Rectal smooth muscle tissue (tissue), 1 donor: ENCODE results near the gene RBM12.
"Not testable (repeated sequence)": the region's sequence is repeated elsewhere in the genome, so short reads cannot be mapped to it uniquely, and the experiment has no call there.

Experiments used
- H3K27ac ChIP-seq: one replicate; pipeline ENCODE4 v1.7.0; 2013; ENCODE audit warnings: low read depth, low read length, inconsistent platforms
- H3K27me3 ChIP-seq: one replicate; pipeline ENCODE4 v1.7.0; 2013; ENCODE audit warnings: low read length; ENCODE audit not compliant: control insufficient read depth, insufficient read depth
- H3K36me3 ChIP-seq: one replicate; pipeline ENCODE4 v1.7.0; 2013; ENCODE audit warnings: low read length; ENCODE audit not compliant: control insufficient read depth, insufficient read depth
- H3K4me1 ChIP-seq: one replicate; pipeline ENCODE4 v1.7.0; 2013; ENCODE audit warnings: low read length; ENCODE audit not compliant: control insufficient read depth, insufficient read depth
- H3K4me3 ChIP-seq: one replicate; pipeline ENCODE4 v1.7.0; 2013; ENCODE audit warnings: low read length
- H3K9ac ChIP-seq: one replicate; pipeline ENCODE4 v1.7.0; 2013; ENCODE audit warnings: low read length

The RBM12 gene

GRCh38 chr20:35664466-35665206 is at the start of gene RBM12, which contains the start of gene CPNE1:
RBM12 (minus strand) TSS chr20:35664900; CDS start chr20:35655322, 9,578 bp downstream.
CPNE1 (minus strand) TSS chr20:35664900; CDS start chr20:35632923, 31,977 bp downstream.
- Histone ChIP-seq H3K36me3 (no peaks in the 10 kb centered on the region), H3K27ac (peak within 1 kb of the TSS; percentile 93)

GRCh38 chr20:35714127-35714526 is 49.4 kb upstream of the RBM12 start:
- H3K36me3 ChIP-seq = peaks cover 54% of the 10 kb centered on the region
- H3K4me3 ChIP-seq = no peak overlapping the region
- H3K4me1 ChIP-seq = no peaks in the 10 kb centered on the region
- no peak overlapping the region for H3K27ac ChIP-seq
- no peak overlapping the region for H3K9ac ChIP-seq
- H3K27me3 ChIP-seq = no peaks in the 10 kb centered on the region

More at GRCh38 chr20:35664466-35665206, at the start of gene RBM12, which contains the start of gene CPNE1:
- no peaks in the 10 kb centered on the region for H3K27me3 ChIP-seq
- peak within 1 kb of the TSS; percentile 71 for H3K4me3 ChIP-seq
- peaks cover 14% of the 10 kb centered on the region for H3K4me1 ChIP-seq
- H3K9ac ChIP-seq = peak within 1 kb of the TSS; percentile 95

GRCh38 chr20:35713120-35713519 is 48.4 kb upstream of the RBM12 start:
- H3K36me3 ChIP-seq = peaks cover 46% of the 10 kb centered on the region
- H3K4me3 ChIP-seq, H3K27me3 ChIP-seq, H3K27ac ChIP-seq, H3K4me1 ChIP-seq, H3K9ac ChIP-seq: not testable (repeated sequence)

GRCh38 chr20:35711588-35712209 is 47.0 kb upstream of the RBM12 start:
- no peak overlapping the region for H3K27ac ChIP-seq
- no peak overlapping the region for H3K4me3 ChIP-seq
- no peaks in the 10 kb centered on the region for H3K4me1 ChIP-seq
- no peak overlapping the region for H3K9ac ChIP-seq
- H3K27me3 ChIP-seq = no peaks in the 10 kb centered on the region
- peaks cover 41% of the 10 kb centered on the region for H3K36me3 ChIP-seq

- Histone ChIP-seq H3K9ac (no peak overlapping the region), H3K27ac (no peak overlapping the region), H3K36me3 (peaks cover 41% of the 10 kb centered on the region), H3K27me3 (no peaks in the 10 kb centered on the region), H3K4me3 (no peak overlapping the region), H3K4me1 (no peaks in the 10 kb centered on the region)
Observed at GRCh38 chr20:35710884-35711587, 46.3 kb upstream of the RBM12 start.

- Histone ChIP-seq H3K4me3 (no peak overlapping the region), H3K4me1 (no peaks in the 10 kb centered on the region), H3K27me3 (no peaks in the 10 kb centered on the region), H3K36me3 (peaks cover 40% of the 10 kb centered on the region), H3K9ac (no peak overlapping the region), H3K27ac (no peak overlapping the region)
Observed at GRCh38 chr20:35710039-35710438, 45.3 kb upstream of the RBM12 start.

- no peaks in the 10 kb centered on the region for H3K27me3 ChIP-seq
- no peaks in the 10 kb centered on the region for H3K4me1 ChIP-seq
- H3K9ac ChIP-seq = no peak overlapping the region
- no peak overlapping the region for H3K4me3 ChIP-seq
- peaks cover 39% of the 10 kb centered on the region for H3K36me3 ChIP-seq
- no peak overlapping the region for H3K27ac ChIP-seq
Observed at GRCh38 chr20:35709259-35709658, 44.6 kb upstream of the RBM12 start.

- Histone ChIP-seq H3K27ac (no peak overlapping the region), H3K27me3 (no peaks in the 10 kb centered on the region), H3K9ac (no peak overlapping the region), H3K4me3 (no peak overlapping the region), H3K36me3 (peaks cover 39% of the 10 kb centered on the region), H3K4me1 (no peaks in the 10 kb centered on the region)
Observed at GRCh38 chr20:35708502-35708901, 43.8 kb upstream of the RBM12 start.

- H3K4me3 ChIP-seq, H3K4me1 ChIP-seq, H3K27ac ChIP-seq, H3K9ac ChIP-seq, H3K27me3 ChIP-seq: not testable (repeated sequence)
- H3K36me3 ChIP-seq = peaks cover 33% of the 10 kb centered on the region
Observed at GRCh38 chr20:35706591-35707529, 42.2 kb upstream of the RBM12 start.

GRCh38 chr20:35705894-35706293 is 41.2 kb upstream of the RBM12 start:
- peaks cover 32% of the 10 kb centered on the region for H3K36me3 ChIP-seq
- not testable (repeated sequence) for H3K4me1 ChIP-seq, H3K27me3 ChIP-seq, H3K27ac ChIP-seq, H3K4me3 ChIP-seq, H3K9ac ChIP-seq

- H3K27me3 ChIP-seq = no peaks in the 10 kb centered on the region
- H3K9ac ChIP-seq = no peak overlapping the region
- H3K27ac ChIP-seq = no peak overlapping the region
- H3K4me3 ChIP-seq = no peak overlapping the region
- peaks cover 7% of the 10 kb centered on the region for H3K4me1 ChIP-seq
- peaks cover 29% of the 10 kb centered on the region for H3K36me3 ChIP-seq
Observed at GRCh38 chr20:35704514-35705261, 40.0 kb upstream of the RBM12 start.
